Epithelial cell of esophagus (primary cell): ENCODE measurements around the gene NME1.
"Not testable (repeated sequence)": the region's sequence is repeated elsewhere in the genome, so short reads cannot be mapped to it uniquely, and the experiment has no call there.

Experiments
- DNase-seq: peaks from one replicate; pipeline ENCODE4 v3.0.0; 2010; ENCODE audit warnings: low read depth
- H3K4me3 ChIP-seq: 2 replicates; pipeline ENCODE4 v1.5.1; 2011; ENCODE audit warnings: mild to moderate bottlenecking, low read length, control low read depth
- CTCF ChIP-seq: IDR thresholded peaks from 2 replicates; pipeline ENCODE4 v1.5.1; 2011; ENCODE audit warnings: low read depth, mild to moderate bottlenecking, low read length, control low read depth, inconsistent platforms; ENCODE audit not compliant: insufficient read depth; ENCODE audit errors: missing control alignments

The NME1 gene

GRCh38 chr17:51153210-51154072 is at the start of gene NME1:
NME1 (plus strand) TSS chr17:51153559; CDS start chr17:51155655, 2,096 bp downstream.
- TF ChIP-seq CTCF = peak; percentile 94
- DNase-seq = peak; percentile 100
- peak within 1 kb of the TSS; percentile 89 for H3K4me3 ChIP-seq

GRCh38 chr17:51107778-51108177 is 45.6 kb upstream of the NME1 start:
- TF ChIP-seq CTCF = no peak
- DNase-seq = no peak
- H3K4me3 ChIP-seq = no peak overlapping the region

- DNase-seq, H3K4me3 ChIP-seq: not testable (repeated sequence)
Observed at GRCh38 chr17:51112303-51113222, 40.8 kb upstream of the NME1 start.

GRCh38 chr17:51115179-51115578 is 38.2 kb upstream of the NME1 start:
- no peak for TF ChIP-seq CTCF
- no peak overlapping the region for H3K4me3 ChIP-seq
- no peak for DNase-seq

GRCh38 chr17:51118330-51119195 is 34.8 kb upstream of the NME1 start:
- peak overlapping the region; percentile 90 for H3K4me3 ChIP-seq
- DNase-seq = peak; percentile 16
- no peak for TF ChIP-seq CTCF

- DNase-seq = peak; percentile 46
- H3K4me3 ChIP-seq = peak overlapping the region; percentile 90
- peak; percentile 33 for TF ChIP-seq CTCF
Observed at GRCh38 chr17:51119415-51120356, 33.7 kb upstream of the NME1 start.
